GM12878 (cell line): Measurements from ENCODE around the gene PAF1. TPM values are rescaled to one million over a fixed set of nuclear protein-coding genes. Genes with fewer than 3 reads are reported as not detected.
A peak's percentile ranks its signal among the peaks of the same experiment; 100 is the strongest.

Experiments
- BACH1 ChIP-seq: fragments of 450-650 bp; IDR thresholded peaks from 2 replicates; pipeline ENCODE4 v1.6.1; 2017; ENCODE audit warnings: mild to moderate bottlenecking, borderline replicate concordance
- BCL3 ChIP-seq: IDR thresholded peaks from 2 replicates; pipeline ENCODE4 v1.6.1; 2011; ENCODE audit warnings: borderline replicate concordance, low read depth, mild to moderate bottlenecking, moderate library complexity, low read length; ENCODE audit not compliant: insufficient read depth, poor library complexity, severe bottlenecking
- BCLAF1 ChIP-seq: fragments of 450-650 bp; IDR thresholded peaks from 2 replicates; pipeline ENCODE4 v1.6.1; 2017; ENCODE audit warnings: antibody characterized with exemption, mild to moderate bottlenecking, moderate library complexity
- CBX3 ChIP-seq: fragments of 200-600 bp; sonication (generic); IDR thresholded peaks from 2 replicates; pipeline ENCODE4 v1.6.1; 2016; ENCODE audit warnings: low read depth, borderline replicate concordance
- CREM ChIP-seq: IDR thresholded peaks from 2 replicates; pipeline ENCODE4 v1.6.1; 2014; ENCODE audit warnings: antibody characterized with exemption, low read depth
- FOXM1 ChIP-seq: IDR thresholded peaks from 2 replicates; pipeline ENCODE4 v1.6.1; 2012; ENCODE audit warnings: low read depth, mild to moderate bottlenecking, inconsistent platforms, low read length, moderate library complexity
- HCFC1 ChIP-seq: fragments of 150-350 bp; IDR thresholded peaks from 2 replicates; pipeline ENCODE4 v1.6.1; 2014; ENCODE audit warnings: low read length
- IKZF2 ChIP-seq, 2 experiments: fragments of 450-650 bp; IDR thresholded peaks; 2 replicates each; pipeline ENCODE4 v1.6.1; 2017; ENCODE audit warnings: mild to moderate bottlenecking in 2 of 2, moderate library complexity in 2 of 2
- PAX8 ChIP-seq: fragments of 450-650 bp; IDR thresholded peaks from 2 replicates; pipeline ENCODE4 v1.6.1; 2017; ENCODE audit warnings: mild to moderate bottlenecking, moderate library complexity
- POLR2A ChIP-seq: IDR thresholded peaks from 2 replicates; pipeline ENCODE4 v1.6.1; 2011; ENCODE audit warnings: low read depth, mild to moderate bottlenecking, low read length
- RFX5 ChIP-seq: IDR thresholded peaks from 2 replicates; pipeline ENCODE4 v1.6.1; 2011; ENCODE audit warnings: low read depth, low read length, improper control_type of control experiment
- TCF7 ChIP-seq: IDR thresholded peaks from 2 replicates; pipeline ENCODE4 v1.6.1; 2014; ENCODE audit warnings: antibody characterized with exemption, borderline replicate concordance
- ZBED1 ChIP-seq: IDR thresholded peaks from 2 replicates; pipeline ENCODE4 v1.6.1; 2016; ENCODE audit warnings: borderline replicate concordance
- ZBTB33 ChIP-seq: fragments of 450-650 bp; IDR thresholded peaks from 2 replicates; pipeline ENCODE4 v1.6.1; 2017; ENCODE audit warnings: mild to moderate bottlenecking
- ZNF24 ChIP-seq: fragments of 450-650 bp; IDR thresholded peaks from 2 replicates; pipeline ENCODE4 v1.6.1; 2017; ENCODE audit warnings: antibody characterized with exemption, mild to moderate bottlenecking
- ZNF687 ChIP-seq: fragments of 450-650 bp; IDR thresholded peaks from 2 replicates; pipeline ENCODE4 v1.6.1; 2017; ENCODE audit warnings: mild to moderate bottlenecking, moderate library complexity
- ZZZ3 ChIP-seq: IDR thresholded peaks from 2 replicates; pipeline ENCODE4 v1.6.1; 2011; ENCODE audit warnings: low read depth; ENCODE audit not compliant: control insufficient read depth, insufficient read length
- polyA plus RNA-seq, 11 experiments: library from polyadenylated mRNA; depleted of rRNA in 4 of 11; unstranded in 6 of 11; stranded (reverse) in 5 of 11; fragments of >200 nt; fragmentation: Nextera tagmentation in 4 of 11; fragmentation: Illumina TruSeq in 1 of 11; extraction: Ambion mirVana in 4 of 11; extraction: Trizol in 1 of 11; gene quantifications; 1 replicate in 1 of 11; 2 replicates in 10 of 11; pipeline versions ENCODE4 v1.2.1 to v1.2.3, GENCODE V29; 2011 to 2016; ENCODE audit warnings: inconsistent platforms in 2 of 11, missing spikeins in 2 of 11, low read depth in 1 of 11
- total RNA-seq, 4 experiments: library from RNA; depleted of rRNA in 3 of 4; stranded (reverse); fragments of >200 nt in 3 of 4; fragmentation: Illumina TruSeq in 1 of 4; extraction: Trizol in 1 of 4; gene quantifications; 2 replicates each; pipeline versions ENCODE4 v1.2.1 to v1.2.3, GENCODE V29; 2013 to 2021

Gene PAF1
- total and polyA plus RNA-seq, 10 of the 15 experiments (the other 5 are each of a cell fraction or from before 2014, with no cell fraction given), result 1.7 to 45.8 (median 39.6) TPM

- no peak for TF ChIP-seq CBX3
- no peak for TF ChIP-seq ZZZ3
- peak; percentile 54 for TF ChIP-seq ZNF687
- no peak for TF ChIP-seq TCF7
- no peak for TF ChIP-seq FOXM1
- peak; percentile 59 to 71 for TF ChIP-seq IKZF2 (IDR thresholded peaks at IDR 0.05)
- TF ChIP-seq CREM, result no peak
- TF ChIP-seq PAX8, result no peak
- TF ChIP-seq HCFC1, result peak; percentile 23; the same call in 1 of the 2 replicates
- TF ChIP-seq BCL3, result no peak
- TF ChIP-seq BCLAF1, result no peak
- TF ChIP-seq RFX5, result peak; percentile 35; the same call in 1 of the 2 replicates
- no peak for TF ChIP-seq ZBTB33
- TF ChIP-seq ZNF24, result peak; percentile 69
- TF ChIP-seq ZBED1, result no peak
- peak; percentile 59; the same call in 1 of the 2 replicates for TF ChIP-seq BACH1
- TF ChIP-seq POLR2A, result no peak; the same call in 1 of the 2 replicates
Measured at GRCh38 chr19:39397360-39398296, 6.7 kb upstream of the PAF1 start (continued).
